Left colon (tissue), 2 donors: ENCODE data around the gene AZGP1. TPM values are rescaled to one million over a fixed set of nuclear protein-coding genes. Genes with fewer than 3 reads are reported as not detected.
A peak's percentile ranks its signal among the peaks of the same experiment; 100 is the strongest.

Source experiments
- ATAC-seq: fragments of 200-7000 bp; cut with Tn5 transposase; one replicate; pipeline ENCODE4 v1.9.1; 2020; ENCODE audit warnings: mild to moderate bottlenecking, moderate library complexity
- DNase-seq, 2 donors: peaks; one replicate each; pipeline ENCODE4 v3.0.0-alpha.2; 2020
- intact Hi-C, 2 donors: fragments of 100-400 bp; cut with DNase I in 1 of 2; cut with micrococcal nuclease in 1 of 2; formaldehyde crosslinking; loops; one replicate each; pipeline versions ENCODE4 v1.11.2 to v1.14.0; 2022; cut with DNase I, micrococcal nuclease
- total RNA-seq, 2 donors: library from RNA; stranded (reverse); fragmentation: NEBNext Ultra II Directional; extraction: Animal tissue kit (Norgen Biotek cat#: 25700); gene quantifications; one replicate each; pipeline ENCODE4 v1.2.1, GENCODE V29; 2021
- donor health status: DM: no; HTN: no; CAD: no.
- donor health status: DM: yes; HTN: yes; CAD: no.

Gene AZGP1
- total RNA-seq, 2 donors from 2014 or later, result 3.4 to 4.8 TPM

DNA sequence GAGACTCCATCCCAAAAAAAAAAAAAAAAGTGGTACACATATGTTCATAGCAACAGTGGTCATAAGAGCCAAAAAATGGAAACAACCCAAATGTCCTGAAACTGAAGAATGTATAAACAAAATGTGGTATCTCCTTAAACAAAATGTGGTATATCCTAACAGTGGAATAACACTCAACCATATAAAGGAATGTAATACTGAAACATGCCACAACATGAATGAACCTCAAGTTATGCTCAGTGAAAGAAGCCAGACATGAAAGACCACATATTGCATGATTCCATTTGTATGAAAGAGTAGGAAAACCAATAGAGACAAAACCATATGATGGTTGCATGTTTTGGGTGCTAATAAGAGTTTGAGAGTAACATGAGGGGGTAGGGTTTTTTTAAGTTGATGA, 49.5 kb downstream of the AZGP1 start:
- ATAC-seq (no peak), DNase-seq (no peak)
- intact Hi-C loops, result no loop called here

DNA sequence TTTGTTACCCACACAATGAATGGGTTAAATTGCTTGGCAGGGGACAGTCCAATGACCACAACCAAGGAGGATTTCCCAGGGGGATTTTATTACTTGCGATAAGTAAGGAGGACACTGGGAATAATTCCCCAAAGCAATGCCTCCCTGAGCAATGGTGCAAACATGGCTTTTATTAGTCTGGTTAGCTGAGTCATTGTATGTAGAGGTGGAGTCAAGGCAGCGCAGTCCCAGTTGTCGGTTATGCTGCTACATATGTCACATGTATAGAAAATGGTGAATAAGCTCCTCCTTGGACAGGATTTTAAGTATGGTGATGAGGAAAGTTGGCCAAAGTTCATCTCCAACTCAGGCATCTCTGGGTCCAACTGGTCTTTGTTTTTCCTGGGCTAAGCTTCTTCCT, 52.6 kb downstream of the AZGP1 start:
- no peak for ATAC-seq
- intact Hi-C loops, result no loop called here
- DNase-seq, result no peak

DNA sequence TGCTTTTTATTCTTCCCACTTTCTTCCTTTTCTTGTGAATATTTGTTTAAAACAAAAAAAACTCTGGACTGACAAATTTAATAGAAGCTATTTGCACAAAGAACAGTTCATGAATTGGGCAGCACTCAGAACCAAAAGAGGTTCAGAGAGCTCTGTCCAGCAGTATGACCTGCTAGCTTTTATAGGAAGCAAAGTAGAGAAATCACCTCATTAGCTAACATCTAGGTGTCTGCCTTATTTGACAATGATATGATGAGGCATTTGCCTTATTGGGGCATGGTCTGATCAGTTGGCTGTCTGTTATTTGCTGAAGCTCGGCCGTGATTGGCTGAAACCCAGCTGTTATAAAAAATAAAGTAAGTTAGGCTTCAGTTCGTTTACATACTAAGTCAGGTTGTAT, 55.7 kb downstream of the AZGP1 start:
- intact Hi-C loops, result no loop called here
- ATAC-seq (no peak), DNase-seq (no peak)

DNA sequence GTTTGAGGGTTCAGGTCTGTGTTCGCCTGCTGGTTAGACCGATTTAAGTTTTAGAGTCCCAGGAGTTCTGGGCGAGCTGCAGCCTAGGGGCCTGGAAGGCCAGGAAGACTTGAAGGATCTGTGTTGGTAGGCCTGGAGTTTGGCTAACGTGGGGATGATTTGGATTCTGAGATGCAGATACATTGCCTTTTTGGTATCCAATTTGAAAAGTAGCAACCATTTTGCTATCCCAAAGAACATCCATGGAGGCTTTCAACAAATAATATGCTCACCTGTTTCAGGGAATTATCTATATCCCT, 56.1 kb downstream of the AZGP1 start:
- ATAC-seq (no peak), DNase-seq (no peak)
- intact Hi-C loops, result no loop called here

DNA sequence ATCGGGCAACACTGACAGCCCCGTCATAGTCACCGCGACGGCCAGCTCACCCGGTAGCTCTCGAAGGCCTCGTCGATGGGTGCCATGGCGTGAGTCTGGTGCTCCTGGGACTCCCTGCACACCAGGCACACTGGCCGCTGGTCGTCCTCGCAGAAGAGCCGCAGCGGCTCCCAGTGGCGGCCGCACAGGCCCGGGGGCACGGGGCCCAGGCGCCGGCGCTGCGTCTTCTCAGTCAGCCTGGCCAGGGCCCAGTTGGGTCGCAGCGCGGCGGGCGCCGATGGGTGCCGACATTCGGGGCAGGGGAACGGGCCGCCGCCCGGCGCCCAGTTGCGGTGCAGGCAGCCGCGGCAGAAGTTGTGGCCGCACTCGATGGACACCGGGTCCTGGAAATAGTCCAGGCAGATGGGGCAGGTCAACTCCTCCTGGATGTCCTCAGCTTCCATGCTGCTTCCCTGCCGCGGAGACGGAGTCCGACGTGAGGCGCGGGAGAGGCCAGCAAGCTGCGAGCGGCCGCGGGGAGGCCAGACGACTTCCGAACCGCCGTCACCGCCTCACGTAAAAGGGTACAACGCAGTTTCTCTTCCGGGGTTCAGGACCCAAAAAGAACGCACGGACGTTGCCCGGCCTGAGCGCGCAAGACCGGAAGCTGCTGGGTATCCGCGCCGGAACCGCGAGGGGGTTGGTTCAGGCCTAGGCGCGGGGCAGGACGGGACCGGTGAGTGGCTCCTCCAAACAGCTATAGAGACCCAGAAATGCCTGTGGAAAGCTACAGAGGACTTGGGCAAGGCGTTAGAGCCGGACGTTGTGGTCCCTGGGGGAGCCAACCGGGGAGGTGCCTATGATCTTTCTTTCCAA, 56.6 kb downstream of the AZGP1 start, which contains the start of gene TRIM4:
TSS of gene TRIM4 (minus strand) at position 572 of the 855 bp plus-strand sequence. CDS start at position 443, 129 bp downstream.
- DNase-seq (peak; percentile 93 to 94), ATAC-seq (peak; percentile 97)
- intact Hi-C loops, result no loop called here

Other genes starting within 250 kb of the AZGP1 start
- under 1 TPM; 0.34 to 0.39 TPM for gene CYP3A7, start 240.8 kb downstream of the AZGP1 start, total RNA-seq
- 10 to 100 TPM in 1 of 2 donors, 1 to 10 TPM in 1; 4.9 to 12.9 TPM for gene CYP3A4, start 191.8 kb downstream of the AZGP1 start, total RNA-seq
- gene CYP3A43, start 148.0 kb downstream of the AZGP1 start, total RNA-seq, result not detected
- not detected for gene OR2AE1, start 99.0 kb downstream of the AZGP1 start, total RNA-seq
- gene TRIM4, start 56.5 kb downstream of the AZGP1 start, total RNA-seq, result 10 to 100 TPM; 21.5 to 23.8 TPM
- not detected for gene GJC3, start 46.4 kb downstream of the AZGP1 start, total RNA-seq
- 100 to 1,000 TPM; 127 to 133 TPM for gene ZKSCAN1, start 39.6 kb upstream of the AZGP1 start, total RNA-seq
- gene ZSCAN21, start 73.7 kb upstream of the AZGP1 start, total RNA-seq, result 1 to 10 TPM; 6.7 to 7.1 TPM
- gene ZNF3, start 105.7 kb upstream of the AZGP1 start, total RNA-seq, result 10 to 100 TPM; 34.0 to 37.2 TPM
- gene COPS6, start 112.9 kb upstream of the AZGP1 start, total RNA-seq, result 10 to 100 TPM; 59.3 to 65.6 TPM
- 10 to 100 TPM; 44.7 to 62.1 TPM for gene MCM7, start 125.4 kb upstream of the AZGP1 start, total RNA-seq
- gene AP4M1, start 125.6 kb upstream of the AZGP1 start, total RNA-seq, result 10 to 100 TPM; 20.2 to 20.8 TPM
- 10 to 100 TPM; 28.7 to 33.1 TPM for gene TAF6, start 143.3 kb upstream of the AZGP1 start, total RNA-seq
- 1 to 10 TPM; 7.0 to 9.8 TPM for gene CNPY4, start 143.6 kb upstream of the AZGP1 start, total RNA-seq
- 1 to 10 TPM; 2.7 to 3.9 TPM for gene MBLAC1, start 150.9 kb upstream of the AZGP1 start, total RNA-seq
- gene LAMTOR4, start 172.9 kb upstream of the AZGP1 start, total RNA-seq, result 100 to 1,000 TPM; 224 to 268 TPM
- gene TRAPPC14, start 182.7 kb upstream of the AZGP1 start, total RNA-seq, result 10 to 100 TPM; 54.9 to 62.1 TPM
- gene GAL3ST4, start 192.6 kb upstream of the AZGP1 start, total RNA-seq, result 10 to 100 TPM in 1 of 2 donors, 1 to 10 TPM in 1; 8.0 to 10.9 TPM
- gene GPC2, start 201.3 kb upstream of the AZGP1 start, total RNA-seq, result 1 to 10 TPM; 4.0 to 5.7 TPM
- gene STAG3, start 201.9 kb upstream of the AZGP1 start, total RNA-seq, result 1 to 10 TPM; 1.2 to 2.0 TPM
- 1 to 10 TPM in 1 of 2 donors, not detected in 1; 1.1 TPM for gene PVRIG, start 243.9 kb upstream of the AZGP1 start, total RNA-seq